HG03442 (cell line): ENCODE results near the gene FNIP2.
A peak's percentile ranks its signal among the peaks of the same experiment; 100 is the strongest.
"Not testable (repeated sequence)": the region's sequence is repeated elsewhere in the genome, so short reads cannot be mapped to it uniquely, and the experiment has no call there.

Experiments used
- ATAC-seq: cut with Tn5 transposase; IDR thresholded peaks from one replicate; pipeline ENCODE4 v1.9.1; 2021; ENCODE audit warnings: mild to moderate bottlenecking, moderate library complexity; ENCODE audit not compliant: unreplicated experiment

Gene FNIP2

GRCh38 chr4:158768555-158769174 lies at the start of gene FNIP2:
TSS of gene FNIP2 (plus strand) at chr4:158769026. CDS start at chr4:158769213, 187 bp downstream.
- peak; percentile 76 for ATAC-seq

- ATAC-seq = no peak
These were observed 47.1 kb upstream of the FNIP2 start for GRCh38 chr4:158721680-158722079.

GRCh38 chr4:158722291-158722916 lies 46.4 kb upstream of the FNIP2 start:
- peak; percentile 21 for ATAC-seq

GRCh38 chr4:158722917-158723793 lies 45.7 kb upstream of the FNIP2 start, which contains the start of gene PPID:
TSS of gene PPID (minus strand) at chr4:158723396. CDS start at chr4:158723288, 108 bp downstream.
- ATAC-seq = peak; percentile 96

- no peak for ATAC-seq
These were observed 44.2 kb upstream of the FNIP2 start for GRCh38 chr4:158724637-158725036.

GRCh38 chr4:158726633-158727032 lies 42.2 kb upstream of the FNIP2 start:
- ATAC-seq = no peak

GRCh38 chr4:158728236-158728635 lies 40.6 kb upstream of the FNIP2 start:
- ATAC-seq = no peak

GRCh38 chr4:158729716-158730559 lies 38.9 kb upstream of the FNIP2 start:
- ATAC-seq = peak; percentile 88

- no peak for ATAC-seq
These were observed 30.0 kb upstream of the FNIP2 start for GRCh38 chr4:158738866-158739265.

- no peak for ATAC-seq
These were observed 29.2 kb upstream of the FNIP2 start for GRCh38 chr4:158739600-158739999.

GRCh38 chr4:158741326-158742021 lies 27.4 kb upstream of the FNIP2 start:
- ATAC-seq = no peak

- not testable (repeated sequence) for ATAC-seq
These were observed 22.3 kb upstream of the FNIP2 start for GRCh38 chr4:158746537-158746936.

GRCh38 chr4:158750379-158750778 lies 18.4 kb upstream of the FNIP2 start:
- ATAC-seq = no peak

- no peak for ATAC-seq
These were observed 14.2 kb upstream of the FNIP2 start for GRCh38 chr4:158754385-158755180.

GRCh38 chr4:158755819-158756218 lies 13.0 kb upstream of the FNIP2 start:
- ATAC-seq = not testable (repeated sequence)

- no peak for ATAC-seq
These were observed 12.2 kb upstream of the FNIP2 start for GRCh38 chr4:158756588-158756987.

GRCh38 chr4:158758142-158758541 lies 10.7 kb upstream of the FNIP2 start:
- no peak for ATAC-seq

- no peak for ATAC-seq
These were observed 10.1 kb upstream of the FNIP2 start for GRCh38 chr4:158758703-158759102.

GRCh38 chr4:158759539-158759938 lies 9.3 kb upstream of the FNIP2 start:
- not testable (repeated sequence) for ATAC-seq
